ENCODE results near the gene COX7A1. TPM values are rescaled to one million over a fixed set of nuclear protein-coding genes. Genes with fewer than 3 reads are reported as not detected.

Gene COX7A1
- total RNA-seq, 1 experiment from 2014 or later: not detected

DNA sequence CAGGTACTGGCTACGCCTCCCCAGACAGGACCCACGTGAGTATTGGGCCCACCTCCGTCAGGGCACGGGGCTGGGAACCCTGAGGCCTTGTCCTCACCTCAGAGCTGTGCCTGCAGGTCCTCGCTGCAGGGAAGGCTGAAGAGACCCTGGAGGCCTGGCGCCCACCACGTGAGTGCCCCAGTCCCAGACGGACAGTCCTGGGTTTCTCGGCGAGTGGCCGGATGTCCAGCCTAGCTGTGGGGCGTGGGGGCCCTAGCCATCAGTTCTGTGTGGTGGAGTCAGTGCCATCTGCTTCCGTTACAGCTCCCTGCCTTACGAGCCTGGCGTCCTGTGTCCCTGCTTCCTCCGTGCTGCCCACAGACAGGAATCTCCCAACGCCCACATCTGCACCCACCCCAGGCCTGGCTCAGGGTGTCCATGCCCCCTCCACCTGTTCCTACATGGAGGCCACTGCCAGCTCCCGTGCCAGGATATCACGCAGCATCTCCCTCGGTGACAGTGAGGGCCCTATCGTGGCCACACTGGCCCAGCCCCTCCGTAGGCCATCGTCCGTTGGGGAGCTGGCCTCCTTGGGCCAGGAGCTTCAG is 49.1 kb downstream of the COX7A1 start:
- no peak for DNase-seq
- TF ChIP-seq CTCF (IDR thresholded peaks at IDR 0.05; ENCODE audit: insufficient read depth in 1 of 2, low read depth in 1 of 2, low read length in 1 of 2, severe bottlenecking in 1 of 2, unreplicated experiment in 1 of 2): no peak
- Mint-ChIP-seq H3K9me3 (ENCODE audit: unreplicated experiment) (no peaks in the 10 kb centered on the region), H3K27me3 (ENCODE audit: insufficient read depth, unreplicated experiment) (no peaks in the 10 kb centered on the region), H3K4me1 (ENCODE audit: low read depth, unreplicated experiment) (no peaks in the 10 kb centered on the region), H3K4me3 (ENCODE audit: unreplicated experiment) (no peak overlapping the region), H3K27ac (ENCODE audit: unreplicated experiment) (no peak overlapping the region), H3K36me3 (ENCODE audit: insufficient read depth, unreplicated experiment) (peaks cover 45% of the 10 kb centered on the region)
- no peaks in the 10 kb centered on the region; the same call in 1 of the 2 replicates for H3K36me3 ChIP-seq (ENCODE audit: control insufficient read depth, insufficient read depth, low read length)
- CTCF ChIA-PET: no interaction called here
- POLR2A ChIA-PET: no interaction called here
- intact Hi-C loops (cut with micrococcal nuclease; ENCODE audit: unreplicated experiment): no loop called here
- no peaks in the 10 kb centered on the region for H3K27me3 ChIP-seq (replicated peaks; ENCODE audit: control insufficient read depth, insufficient read depth, low read length)
- H3K4me1 ChIP-seq: no peaks in the 10 kb centered on the region
- H3K9me3 ChIP-seq: no peaks in the 10 kb centered on the region
- BruUV-seq (replicated peaks): no TSS peak
- H3K4me3 ChIP-seq (ENCODE audit: low read depth, low read length): no peak overlapping the region

DNA sequence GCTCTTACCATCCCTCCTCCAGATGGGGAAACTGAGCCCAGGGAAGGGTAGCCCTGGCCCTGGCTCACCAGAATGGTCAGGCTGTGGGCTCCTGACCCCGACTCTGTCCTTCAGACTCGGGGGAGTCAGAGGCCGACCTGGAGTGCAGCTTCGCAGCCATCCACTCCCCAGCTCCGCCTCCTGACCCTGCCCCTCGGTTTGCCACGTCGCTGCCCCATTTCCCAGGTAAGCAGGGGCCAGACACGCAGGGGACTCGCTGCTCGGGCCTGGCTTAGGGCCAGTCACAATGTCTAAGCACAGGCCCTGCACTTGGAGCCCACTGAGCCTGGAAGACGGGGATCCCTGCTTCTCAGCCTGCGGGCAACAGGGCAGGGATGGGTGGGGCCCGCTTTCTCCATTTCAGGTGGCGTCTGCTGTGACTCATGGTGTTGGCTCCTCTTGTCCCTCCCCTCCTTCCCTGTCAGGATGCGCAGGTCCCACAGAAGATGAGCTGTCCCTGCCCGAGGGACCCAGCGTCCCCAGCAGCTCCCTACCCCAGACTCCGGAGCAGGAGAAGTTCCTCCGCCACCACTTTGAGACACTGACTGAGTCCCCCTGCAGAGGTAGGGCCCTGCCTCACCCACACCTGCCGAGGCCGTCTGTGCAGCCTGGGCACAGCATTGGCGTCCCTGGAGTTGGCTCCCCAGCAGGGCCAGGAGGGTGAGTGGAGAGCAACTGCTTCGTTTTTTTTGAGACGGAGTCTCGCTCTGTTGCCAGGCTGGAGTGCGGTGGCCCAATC is 50.5 kb downstream of the COX7A1 start:
- Mint-ChIP-seq H3K9me3 (ENCODE audit: unreplicated experiment) (no peaks in the 10 kb centered on the region), H3K4me1 (ENCODE audit: low read depth, unreplicated experiment) (no peaks in the 10 kb centered on the region), H3K4me3 (ENCODE audit: unreplicated experiment) (no peak overlapping the region), H3K27me3 (ENCODE audit: insufficient read depth, unreplicated experiment) (no peaks in the 10 kb centered on the region), H3K27ac (ENCODE audit: unreplicated experiment) (no peak overlapping the region), H3K36me3 (ENCODE audit: insufficient read depth, unreplicated experiment) (peaks cover 35% of the 10 kb centered on the region)
- Histone ChIP-seq H3K36me3 (ENCODE audit: control insufficient read depth, insufficient read depth, low read length) (no peaks in the 10 kb centered on the region; the same call in 1 of the 2 replicates), H3K4me3 (ENCODE audit: low read depth, low read length) (no peak overlapping the region), H3K27me3 (replicated peaks; ENCODE audit: control insufficient read depth, insufficient read depth, low read length) (no peaks in the 10 kb centered on the region), H3K9me3 (no peaks in the 10 kb centered on the region), H3K4me1 (no peaks in the 10 kb centered on the region)
- POLR2A ChIA-PET: no interaction called here
- CTCF ChIA-PET: interaction anchor here (0.8 kb wide), 1 partner anchor 41 kb away, joined by 3 read pairs; no protein-coding TSS in a partner anchor
- TF ChIP-seq CTCF (IDR thresholded peaks at IDR 0.05; ENCODE audit: insufficient read depth in 1 of 2, low read depth in 1 of 2, low read length in 1 of 2, severe bottlenecking in 1 of 2, unreplicated experiment in 1 of 2): no peak
- DNase-seq: no peak
- intact Hi-C loops (cut with micrococcal nuclease; ENCODE audit: unreplicated experiment): no loop called here
- no TSS peak for BruUV-seq (replicated peaks)

Other genes starting within 250 kb of the COX7A1 start
- not detected in 2 replicates for gene HCST, start 249.9 kb downstream of the COX7A1 start, total RNA-seq (2022)
- gene TYROBP, start 244.2 kb downstream of the COX7A1 start, total RNA-seq (2022): not detected in 2 replicates
- gene LRFN3, start 216.1 kb downstream of the COX7A1 start, total RNA-seq (2022): 10.2 and 12.4 TPM in 2 replicates
- gene SDHAF1, start 157.3 kb downstream of the COX7A1 start, total RNA-seq (2022): 26.2 and 28.1 TPM in 2 replicates
- gene SYNE4, start 143.6 kb downstream of the COX7A1 start, total RNA-seq (2022): 42.5 and 48.5 TPM in 2 replicates
- 29.4 and 30.8 TPM in 2 replicates for gene ALKBH6, start 138.2 kb downstream of the COX7A1 start, total RNA-seq (2022)
- 1.7 and 2.2 TPM in 2 replicates for gene CLIP3, start 119.6 kb downstream of the COX7A1 start, total RNA-seq (2022)
- 7.6 and 8.8 TPM in 2 replicates for gene THAP8, start 98.2 kb downstream of the COX7A1 start, total RNA-seq (2022)
- gene WDR62, start 97.5 kb downstream of the COX7A1 start, total RNA-seq (2022): 30.6 and 32.9 TPM in 2 replicates
- gene OVOL3, start 41.3 kb downstream of the COX7A1 start, total RNA-seq (2022): not detected in 2 replicates
- gene POLR2I, start 37.6 kb downstream of the COX7A1 start, total RNA-seq (2022): 121 and 129 TPM in 2 replicates
- 173 and 191 TPM in 2 replicates for gene TBCB, start 37.0 kb downstream of the COX7A1 start, total RNA-seq (2022)
- gene CAPNS1, start 12.4 kb downstream of the COX7A1 start, total RNA-seq (2022): 480 and 489 TPM in 2 replicates
- 3.8 and 4.1 TPM in 2 replicates for gene ZNF565, start 62.2 kb upstream of the COX7A1 start, total RNA-seq (2022)
- gene ZNF146, start 62.7 kb upstream of the COX7A1 start, total RNA-seq (2022): 76.1 and 76.4 TPM in 2 replicates
- 3.5 and 4.0 TPM in 2 replicates for gene ZFP14, start 226.8 kb upstream of the COX7A1 start, total RNA-seq (2022)

Measured in Caco-2 (cell line).